ENCODE data around the gene WWOX.

GRCh38 chr16:78284326-78284725 is 184.9 kb downstream of the WWOX start:
- TF ChIP-seq EP300 (IDR thresholded peaks at IDR 0.05): no peak
- TF ChIP-seq HMGXB4 (CRISPR knock-in tag; IDR thresholded peaks at IDR 0.05; ENCODE audit: borderline replicate concordance): no peak
- no peak for TF ChIP-seq BHLHE40 (IDR thresholded peaks at IDR 0.05; ENCODE audit: low read depth, low read length)
- no peak for TF ChIP-seq CTCF (IDR thresholded peaks at IDR 0.05)
- TF ChIP-seq EHMT2 (IDR thresholded peaks at IDR 0.05; ENCODE audit: low read depth): no peak
- no peak for TF ChIP-seq REST (IDR thresholded peaks at IDR 0.05)
- no peak for TF ChIP-seq POLR2A (IDR thresholded peaks at IDR 0.05; ENCODE audit: low read length)
- no peak for TF ChIP-seq MAZ (IDR thresholded peaks at IDR 0.05; ENCODE audit: borderline replicate concordance, low read depth, low read length)
- TF ChIP-seq TP53 (CRISPR knock-in tag; IDR thresholded peaks at IDR 0.05): no peak
- no peak for TF ChIP-seq CHD2 (IDR thresholded peaks at IDR 0.05; ENCODE audit: low read length, partially characterized antibody)
- no peak for TF ChIP-seq RFX5 (IDR thresholded peaks at IDR 0.05)
- no peak for TF ChIP-seq CEBPB (IDR thresholded peaks at IDR 0.05)
